Nephron (organoid): ENCODE results near the gene IFT22.
A peak's percentile ranks its signal among the peaks of the same experiment; 100 is the strongest.

Experiments used
- H3K27ac Mint-ChIP-seq, 3 experiments: 2 replicates each; pipeline ENCODE4 v1.8.0; 2020; ENCODE audit warnings: mixed read lengths in 3 of 3, mild to moderate bottlenecking in 2 of 3, moderate library complexity in 1 of 3
- H3K27me3 Mint-ChIP-seq: 2 replicates; pipeline ENCODE4 v1.8.0; 2021; ENCODE audit warnings: low read depth, mild to moderate bottlenecking, moderate library complexity, mixed read lengths
- H3K36me3 Mint-ChIP-seq: 2 replicates; pipeline ENCODE4 v1.8.0; 2020; ENCODE audit warnings: low read depth, mixed read lengths
- H3K4me1 Mint-ChIP-seq: 2 replicates; pipeline ENCODE4 v1.8.0; 2020; ENCODE audit warnings: mixed read lengths
- H3K4me3 Mint-ChIP-seq, 3 experiments: 2 replicates each; pipeline ENCODE4 v1.8.0; 2020; ENCODE audit warnings: mild to moderate bottlenecking in 3 of 3, mixed read lengths in 3 of 3, moderate library complexity in 2 of 3
- H3K9me3 Mint-ChIP-seq: 2 replicates; pipeline ENCODE4 v1.8.0; 2020; ENCODE audit warnings: mixed read lengths
- TF ChIP-seq, protein P1 (sequence below), 3 experiments: fragments of 200-600 bp; sonication (generic); IDR thresholded peaks; one replicate each; pipeline ENCODE4 v1.5.0; 2021; ENCODE audit warnings: antibody characterized with exemption in 3 of 3; ENCODE audit not compliant: unreplicated experiment in 3 of 3

The IFT22 gene

DNA sequence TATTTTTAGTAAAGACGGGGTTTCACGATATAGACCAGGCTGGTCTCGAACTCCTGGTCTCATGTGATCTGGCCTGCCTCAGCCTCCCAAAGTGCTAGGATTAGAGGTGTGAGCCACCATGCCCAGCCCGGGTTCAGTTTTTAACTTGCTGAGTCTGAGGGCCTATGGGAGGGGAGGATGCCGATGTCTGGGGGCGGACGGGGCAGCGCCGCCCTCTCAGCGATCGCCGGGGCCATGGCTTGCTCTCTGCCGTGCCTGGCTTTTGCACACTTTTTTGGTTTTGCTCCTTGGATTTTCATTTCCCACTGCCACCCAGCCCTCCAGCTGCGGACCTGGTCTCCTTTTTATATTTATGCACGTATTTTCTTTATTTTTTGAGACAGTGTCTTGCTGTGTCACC lies 25.9 kb upstream of the IFT22 start:
- H3K36me3 Mint-ChIP-seq = no peaks in the 10 kb centered on the region
- no peaks in the 10 kb centered on the region for H3K9me3 Mint-ChIP-seq
- peaks cover 9% of the 10 kb centered on the region for H3K4me1 Mint-ChIP-seq
- no peak overlapping the region for H3K27ac Mint-ChIP-seq
- no peak overlapping the region for H3K4me3 Mint-ChIP-seq
- TF ChIP-seq, protein P1, sequence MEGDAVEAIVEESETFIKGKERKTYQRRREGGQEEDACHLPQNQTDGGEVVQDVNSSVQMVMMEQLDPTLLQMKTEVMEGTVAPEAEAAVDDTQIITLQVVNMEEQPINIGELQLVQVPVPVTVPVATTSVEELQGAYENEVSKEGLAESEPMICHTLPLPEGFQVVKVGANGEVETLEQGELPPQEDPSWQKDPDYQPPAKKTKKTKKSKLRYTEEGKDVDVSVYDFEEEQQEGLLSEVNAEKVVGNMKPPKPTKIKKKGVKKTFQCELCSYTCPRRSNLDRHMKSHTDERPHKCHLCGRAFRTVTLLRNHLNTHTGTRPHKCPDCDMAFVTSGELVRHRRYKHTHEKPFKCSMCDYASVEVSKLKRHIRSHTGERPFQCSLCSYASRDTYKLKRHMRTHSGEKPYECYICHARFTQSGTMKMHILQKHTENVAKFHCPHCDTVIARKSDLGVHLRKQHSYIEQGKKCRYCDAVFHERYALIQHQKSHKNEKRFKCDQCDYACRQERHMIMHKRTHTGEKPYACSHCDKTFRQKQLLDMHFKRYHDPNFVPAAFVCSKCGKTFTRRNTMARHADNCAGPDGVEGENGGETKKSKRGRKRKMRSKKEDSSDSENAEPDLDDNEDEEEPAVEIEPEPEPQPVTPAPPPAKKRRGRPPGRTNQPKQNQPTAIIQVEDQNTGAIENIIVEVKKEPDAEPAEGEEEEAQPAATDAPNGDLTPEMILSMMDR (IDR thresholded peaks at IDR 0.05; ENCODE audit: unreplicated experiment in 3 of 3) = no peak
- peaks cover 8% of the 10 kb centered on the region for H3K27me3 Mint-ChIP-seq

DNA sequence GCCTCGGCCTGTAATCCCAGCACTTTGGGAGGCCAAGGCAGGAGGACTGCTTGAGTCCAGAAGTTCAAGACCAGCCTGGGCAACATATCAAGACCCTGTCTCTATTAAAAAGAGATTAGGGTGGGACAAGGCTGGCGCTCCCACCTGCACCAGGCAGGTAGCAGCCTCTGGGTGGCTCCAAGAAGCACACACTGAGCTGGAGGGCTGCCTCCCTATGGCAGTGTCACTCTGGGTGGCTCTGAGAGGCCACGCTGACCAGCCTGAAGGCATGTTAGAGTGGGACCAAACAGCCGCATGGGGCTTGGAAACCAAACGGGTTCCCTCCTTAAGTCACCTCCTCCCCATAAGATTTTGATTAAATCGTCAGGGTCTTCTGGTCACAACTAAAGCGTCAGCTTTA lies 21.3 kb upstream of the IFT22 start:
- Mint-ChIP-seq H3K27ac (no peak overlapping the region), H3K36me3 (no peaks in the 10 kb centered on the region), H3K4me3 (no peak overlapping the region), H3K27me3 (no peaks in the 10 kb centered on the region), H3K4me1 (no peaks in the 10 kb centered on the region), H3K9me3 (no peaks in the 10 kb centered on the region)
- TF ChIP-seq, protein P1 (IDR thresholded peaks at IDR 0.05; ENCODE audit: unreplicated experiment in 3 of 3) = no peak

DNA sequence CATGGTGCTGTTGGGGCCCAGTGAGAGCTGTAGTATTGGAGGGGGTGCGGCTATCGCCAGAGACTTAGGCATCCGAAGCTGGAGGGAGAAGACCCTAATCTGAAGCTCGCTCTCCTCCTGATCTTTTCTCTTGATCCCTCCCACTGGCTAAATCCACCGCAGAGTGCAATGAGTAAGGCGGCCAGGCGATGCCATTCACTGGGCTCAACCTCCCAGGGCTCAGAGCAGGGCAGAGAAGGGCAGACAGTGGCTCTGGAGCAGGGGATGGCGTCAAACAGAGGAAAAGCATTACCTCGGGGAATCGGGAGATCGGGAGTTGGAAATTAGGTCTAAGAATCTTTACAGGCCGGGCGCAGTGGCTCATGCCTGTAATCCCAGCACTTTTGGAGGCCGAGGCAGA lies 18.8 kb upstream of the IFT22 start:
- TF ChIP-seq, protein P1 (IDR thresholded peaks at IDR 0.05; ENCODE audit: unreplicated experiment in 3 of 3) = no peak
- H3K4me3 Mint-ChIP-seq = no peak overlapping the region
- H3K27me3 Mint-ChIP-seq = no peaks in the 10 kb centered on the region
- H3K9me3 Mint-ChIP-seq = no peaks in the 10 kb centered on the region
- H3K36me3 Mint-ChIP-seq = no peaks in the 10 kb centered on the region
- peaks cover 5% of the 10 kb centered on the region for H3K4me1 Mint-ChIP-seq
- H3K27ac Mint-ChIP-seq = no peak overlapping the region

DNA sequence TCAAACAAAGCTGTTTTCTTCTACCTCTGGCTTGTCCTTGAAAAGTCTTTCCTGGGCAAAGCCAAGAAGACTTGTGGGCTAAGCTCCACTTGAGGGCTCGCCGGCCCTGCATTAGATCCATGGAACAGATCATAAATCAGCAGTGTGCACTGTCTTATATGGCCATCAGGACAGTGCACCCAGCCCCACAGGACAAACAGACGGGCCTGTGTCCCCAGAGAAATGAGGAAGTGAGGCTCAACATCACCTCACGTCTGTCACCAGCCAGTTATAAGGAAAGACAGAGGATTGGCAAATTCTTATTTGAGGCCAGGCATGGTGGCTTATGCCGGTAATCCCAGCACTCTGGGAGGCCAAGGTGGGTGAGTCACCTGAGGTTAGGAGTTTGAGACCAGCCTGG lies 12.3 kb upstream of the IFT22 start:
- no peaks in the 10 kb centered on the region for H3K9me3 Mint-ChIP-seq
- H3K36me3 Mint-ChIP-seq = no peaks in the 10 kb centered on the region
- H3K4me1 Mint-ChIP-seq = peaks cover 11% of the 10 kb centered on the region
- no peak overlapping the region for H3K4me3 Mint-ChIP-seq
- H3K27ac Mint-ChIP-seq = peak overlapping the region in 1 of 3 experiments; percentile 24
- H3K27me3 Mint-ChIP-seq = peaks cover 4% of the 10 kb centered on the region
- TF ChIP-seq, protein P1 (IDR thresholded peaks at IDR 0.05; ENCODE audit: unreplicated experiment in 3 of 3) = no peak

DNA sequence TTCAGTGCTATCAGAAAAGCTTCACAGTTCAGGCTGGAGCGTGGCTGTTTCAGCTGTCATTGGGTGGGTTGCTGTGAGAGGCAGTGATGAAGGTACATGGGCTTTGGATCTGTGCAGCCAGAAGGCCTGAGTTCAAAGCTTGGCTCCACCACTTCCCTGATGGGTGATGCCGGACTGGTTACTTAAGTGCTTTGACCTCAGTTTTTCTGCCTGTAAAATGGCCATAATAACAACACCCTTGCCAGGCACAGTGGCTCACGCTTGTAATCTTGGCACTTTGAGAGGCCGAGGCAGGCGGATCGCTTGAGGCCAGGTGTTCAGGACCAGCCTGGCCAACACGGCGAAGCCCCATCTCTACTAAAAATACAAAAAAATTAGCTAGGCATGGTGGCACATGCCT lies 10.4 kb upstream of the IFT22 start:
- H3K4me1 Mint-ChIP-seq = peaks cover 11% of the 10 kb centered on the region
- H3K27me3 Mint-ChIP-seq = peaks cover 4% of the 10 kb centered on the region
- H3K4me3 Mint-ChIP-seq = no peak overlapping the region

DNA sequence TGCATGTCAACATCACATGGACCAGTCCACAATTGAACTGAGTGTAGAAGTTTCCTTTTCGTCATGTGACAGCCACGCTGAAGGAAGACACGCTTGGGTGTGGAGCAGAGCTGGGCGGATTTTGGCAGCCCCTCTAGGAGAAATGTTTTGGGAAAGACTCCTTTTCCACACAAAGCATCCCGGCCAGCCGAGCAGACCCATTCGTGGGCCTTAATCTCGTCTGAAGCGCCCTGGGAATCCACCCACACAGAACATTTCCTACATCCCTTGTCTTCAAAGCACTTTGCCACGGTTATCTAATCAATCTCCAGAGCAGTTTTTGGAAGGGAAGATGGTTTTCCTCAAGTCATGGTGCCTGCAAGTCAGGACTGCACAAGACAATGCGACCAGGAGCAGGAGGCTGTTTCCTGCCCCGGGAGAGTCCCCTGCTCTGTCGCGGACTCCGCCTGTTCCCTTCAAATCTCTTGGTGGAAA lies 8.4 kb upstream of the IFT22 start:
- Mint-ChIP-seq H3K27me3 (peaks cover 4% of the 10 kb centered on the region), H3K9me3 (no peaks in the 10 kb centered on the region), H3K27ac (peak overlapping the region; percentile 66 to 85 (median 76)), H3K36me3 (no peaks in the 10 kb centered on the region), H3K4me3 (no peak overlapping the region), H3K4me1 (peaks cover 5% of the 10 kb centered on the region)
- TF ChIP-seq, protein P1 (IDR thresholded peaks at IDR 0.05; ENCODE audit: unreplicated experiment in 3 of 3) = no peak

More for the DNA sequence above, 10.4 kb upstream of the IFT22 start:
- H3K9me3 Mint-ChIP-seq = no peaks in the 10 kb centered on the region
- no peak overlapping the region for H3K27ac Mint-ChIP-seq
- no peaks in the 10 kb centered on the region for H3K36me3 Mint-ChIP-seq
- TF ChIP-seq, protein P1 (IDR thresholded peaks at IDR 0.05; ENCODE audit: unreplicated experiment in 3 of 3) = no peak
